OCI-LY7 (cell line): ENCODE results near the gene FANCC. TPM values are rescaled to one million over a fixed set of nuclear protein-coding genes. Genes with fewer than 3 reads are reported as not detected.

Experiments used
- BruUV-seq: library from RNA; stranded (reverse); fragments of 400-500 nt; replicated peaks from 2 replicates; lab custom pipeline; 2021; lab: Mats Ljungman, UMichigan
- CTCF ChIA-PET: fragments of 300-600 bp; sonication (Branson Sonifier 250); formaldehyde crosslinking; loops from one replicate; lab custom pipeline; 2022; ENCODE audit warnings: antibody characterized with exemption; ENCODE audit not compliant: unreplicated experiment; lab: Charles Lee
- POLR2A ChIA-PET: fragments of 300-600 bp; sonication (Branson Sonifier 250); formaldehyde crosslinking; loops from one replicate; lab custom pipeline; 2022; ENCODE audit warnings: antibody characterized with exemption; lab: Charles Lee
- DNase-seq: peaks from one replicate; pipeline ENCODE4 v3.0.0-alpha.2; 2015; ENCODE audit warnings: low spot score
- H2AFZ ChIP-seq: fragments of 200-600 bp; sonication (generic), shearing (Covaris generic); 2 replicates; pipeline ENCODE4 v1.6.1; 2014; ENCODE audit warnings: mild to moderate bottlenecking, antibody characterized with exemption, low read length, moderate library complexity
- H3K27ac ChIP-seq: fragments of 200-600 bp; sonication (generic); 2 replicates; pipeline ENCODE4 v1.5.1; 2014; ENCODE audit warnings: mixed run types, low read depth, mild to moderate bottlenecking, moderate library complexity, low read length, inconsistent platforms; ENCODE audit not compliant: poor library complexity, severe bottlenecking
- H3K36me3 ChIP-seq: fragments of 200-600 bp; sonication (generic); 2 replicates; pipeline ENCODE4 v1.6.1; 2014; ENCODE audit warnings: mild to moderate bottlenecking, antibody characterized with exemption, low read length, moderate library complexity, mixed read lengths; ENCODE audit not compliant: insufficient read depth
- H3K4me1 ChIP-seq: fragments of 200-600 bp; sonication (generic); 2 replicates; pipeline ENCODE4 v1.5.1; 2014; ENCODE audit warnings: mild to moderate bottlenecking, low read length; ENCODE audit not compliant: insufficient read depth, poor library complexity, severe bottlenecking
- H3K4me2 ChIP-seq: fragments of 200-600 bp; sonication (generic); 2 replicates; pipeline ENCODE4 v1.6.1; 2014; ENCODE audit warnings: mild to moderate bottlenecking, low read length
- H3K4me3 ChIP-seq: fragments of 200-600 bp; sonication (generic); 2 replicates; pipeline ENCODE4 v1.5.1; 2014; ENCODE audit warnings: mild to moderate bottlenecking, low read depth, low read length; ENCODE audit not compliant: poor library complexity, severe bottlenecking
- H3K79me2 ChIP-seq: fragments of 200-600 bp; sonication (generic); 2 replicates; pipeline ENCODE4 v1.6.1; 2016; ENCODE audit warnings: low read depth, mild to moderate bottlenecking, low read length, moderate library complexity, mixed read lengths; ENCODE audit not compliant: insufficient read depth
- H3K9me2 ChIP-seq: fragments of 200-600 bp; sonication (generic); 2 replicates; pipeline ENCODE4 v1.6.1; 2016; ENCODE audit warnings: mild to moderate bottlenecking, low read length, mixed read lengths; ENCODE audit not compliant: insufficient read depth
- H3K9me3 ChIP-seq: fragments of 200-600 bp; sonication (generic); 2 replicates; pipeline ENCODE4 v1.6.1; 2014; ENCODE audit warnings: mild to moderate bottlenecking, mixed run types, low read length, mixed read lengths
- H4K20me1 ChIP-seq: fragments of 200-600 bp; sonication (generic); 2 replicates; pipeline ENCODE4 v1.6.1; 2014; ENCODE audit warnings: mild to moderate bottlenecking, antibody characterized with exemption, low read length, moderate library complexity, mixed read lengths; ENCODE audit not compliant: insufficient read depth
- EZH2phosphoT487 ChIP-seq: fragments of 200-600 bp; sonication (generic); IDR thresholded peaks from 2 replicates; pipeline ENCODE4 v1.6.1; 2018; ENCODE audit warnings: low read depth, borderline replicate concordance, mild to moderate bottlenecking, mixed run types, antibody characterized with exemption, low read length, moderate library complexity, mixed read lengths
- intact Hi-C: fragments of 100-400 bp; cut with micrococcal nuclease; formaldehyde crosslinking; loops from one replicate; pipeline ENCODE4 v1.10.0; 2022; ENCODE audit not compliant: unreplicated experiment
- total RNA-seq, 2 experiments: library from RNA; depleted of rRNA in 1 of 2; stranded (reverse); fragments of >200 nt in 1 of 2; shearing (Covaris generic) in 1 of 2; gene quantifications; 2 replicates each; pipeline ENCODE4 v1.2.3, GENCODE V29; 2014 to 2022
- TF ChIP-seq, protein P1 (sequence below): fragments of 200-600 bp; sonication (generic); conservative IDR thresholded peaks from 2 replicates; pipeline ENCODE4 v1.5.1; 2014; ENCODE audit warnings: mild to moderate bottlenecking, antibody characterized with exemption, low read length, moderate library complexity, mixed read lengths

The FANCC gene
- total RNA-seq, 2 experiments from 2014 or later, result 13.9 to 28.7 TPM

DNA sequence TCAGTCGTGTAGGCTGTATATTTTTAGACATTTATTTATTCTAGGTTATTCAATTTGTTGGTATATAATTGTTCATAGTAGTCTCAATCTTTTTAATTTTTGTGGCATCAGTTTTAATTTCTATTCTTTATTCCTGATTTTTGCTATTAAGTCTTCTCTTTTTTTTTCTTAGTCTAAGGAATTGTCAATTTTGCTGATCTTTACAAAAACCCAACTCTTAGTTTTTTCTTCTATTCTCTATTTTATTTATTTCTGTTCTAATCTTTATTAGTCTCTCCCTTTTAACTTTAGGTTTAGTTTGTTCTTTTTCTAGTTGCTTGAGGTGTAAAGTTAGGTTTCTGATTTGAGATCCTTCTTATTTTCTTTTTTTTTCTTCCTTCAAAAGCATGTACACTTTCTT is 152.5 kb downstream of the FANCC start:
- Histone ChIP-seq H2AFZ (no peak overlapping the region), H3K79me2 (no peaks in the 10 kb centered on the region), H3K4me2 (no peak overlapping the region), H3K36me3 (peaks cover 14% of the 10 kb centered on the region), H3K4me3 (no peak overlapping the region), H3K9me2 (no peaks in the 10 kb centered on the region), H3K4me1 (no peaks in the 10 kb centered on the region), H3K27ac (no peak overlapping the region), H4K20me1 (no peaks in the 10 kb centered on the region), H3K9me3 (no peaks in the 10 kb centered on the region)
- ChIA-PET POLR2A (no interaction called here), CTCF (no interaction called here)
- intact Hi-C loops, result no loop called here
- no TSS peak for BruUV-seq
- DNase-seq, result no peak
- TF ChIP-seq, protein P1, sequence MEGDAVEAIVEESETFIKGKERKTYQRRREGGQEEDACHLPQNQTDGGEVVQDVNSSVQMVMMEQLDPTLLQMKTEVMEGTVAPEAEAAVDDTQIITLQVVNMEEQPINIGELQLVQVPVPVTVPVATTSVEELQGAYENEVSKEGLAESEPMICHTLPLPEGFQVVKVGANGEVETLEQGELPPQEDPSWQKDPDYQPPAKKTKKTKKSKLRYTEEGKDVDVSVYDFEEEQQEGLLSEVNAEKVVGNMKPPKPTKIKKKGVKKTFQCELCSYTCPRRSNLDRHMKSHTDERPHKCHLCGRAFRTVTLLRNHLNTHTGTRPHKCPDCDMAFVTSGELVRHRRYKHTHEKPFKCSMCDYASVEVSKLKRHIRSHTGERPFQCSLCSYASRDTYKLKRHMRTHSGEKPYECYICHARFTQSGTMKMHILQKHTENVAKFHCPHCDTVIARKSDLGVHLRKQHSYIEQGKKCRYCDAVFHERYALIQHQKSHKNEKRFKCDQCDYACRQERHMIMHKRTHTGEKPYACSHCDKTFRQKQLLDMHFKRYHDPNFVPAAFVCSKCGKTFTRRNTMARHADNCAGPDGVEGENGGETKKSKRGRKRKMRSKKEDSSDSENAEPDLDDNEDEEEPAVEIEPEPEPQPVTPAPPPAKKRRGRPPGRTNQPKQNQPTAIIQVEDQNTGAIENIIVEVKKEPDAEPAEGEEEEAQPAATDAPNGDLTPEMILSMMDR, result no peak
- no peak for TF ChIP-seq EZH2phosphoT487

DNA sequence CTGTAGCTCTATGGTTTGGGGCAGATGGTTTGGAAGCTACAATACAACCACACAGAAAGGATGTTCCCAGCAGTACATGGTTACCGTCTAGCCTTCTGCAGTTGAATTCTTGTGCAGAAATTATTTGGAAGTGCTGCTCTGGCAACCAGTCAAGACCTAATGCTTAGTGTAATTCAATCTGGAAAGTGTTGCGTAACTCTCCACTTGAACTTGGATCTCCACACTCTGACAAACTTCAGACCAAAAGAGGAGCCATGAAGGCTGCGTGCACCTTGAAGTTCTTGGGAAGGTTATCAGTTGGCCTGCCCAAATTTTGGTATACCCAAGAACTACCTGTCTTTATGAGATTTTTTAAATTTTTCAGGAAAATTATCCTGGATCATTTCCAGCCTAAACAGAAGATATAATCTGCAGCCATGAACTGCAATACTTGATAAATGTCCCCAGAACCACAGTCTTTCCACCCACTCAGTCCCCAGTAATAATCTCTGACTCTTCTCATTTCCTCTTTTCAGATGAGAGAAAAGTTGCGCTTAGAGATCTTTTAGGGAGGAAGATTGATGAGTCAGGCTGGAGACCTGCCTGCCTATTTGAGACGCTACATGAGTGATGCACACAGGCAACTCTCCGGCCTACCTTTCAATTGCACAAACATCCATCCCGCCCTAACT is 159.9 kb downstream of the FANCC start:
- Histone ChIP-seq H4K20me1 (no peaks in the 10 kb centered on the region), H2AFZ (no peak overlapping the region), H3K79me2 (no peaks in the 10 kb centered on the region; the same call in 1 of the 2 replicates), H3K4me2 (no peak overlapping the region), H3K4me1 (no peaks in the 10 kb centered on the region), H3K36me3 (no peaks in the 10 kb centered on the region), H3K4me3 (no peak overlapping the region), H3K9me2 (no peaks in the 10 kb centered on the region), H3K27ac (no peak overlapping the region), H3K9me3 (no peaks in the 10 kb centered on the region)
- BruUV-seq, result no TSS peak
- TF ChIP-seq, protein P1, result no peak
- TF ChIP-seq EZH2phosphoT487, result no peak
- intact Hi-C loops, result no loop called here
- POLR2A ChIA-PET, result no interaction called here
- DNase-seq, result no peak
- CTCF ChIA-PET, result no interaction called here

DNA sequence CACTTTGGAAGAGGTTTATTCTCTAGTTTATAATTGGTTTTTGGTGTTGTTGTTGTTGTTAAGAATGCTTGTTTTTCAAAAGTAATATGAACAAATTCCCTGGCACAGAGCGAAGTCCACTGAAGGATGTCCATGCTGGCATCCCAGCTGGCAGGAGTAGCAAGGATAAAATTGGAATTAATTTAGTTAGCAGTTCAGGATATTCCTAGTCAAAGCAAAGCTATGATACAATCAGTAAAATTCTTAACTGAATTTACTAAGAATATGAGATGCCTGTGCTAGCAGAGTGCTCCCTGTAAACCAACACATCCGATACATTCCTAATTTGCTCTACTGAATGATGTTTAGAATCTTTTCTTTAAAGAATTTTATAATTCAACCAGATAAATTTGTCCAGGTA is 161.4 kb downstream of the FANCC start:
- Histone ChIP-seq H4K20me1 (no peaks in the 10 kb centered on the region), H2AFZ (no peak overlapping the region), H3K4me2 (no peak overlapping the region), H3K27ac (no peak overlapping the region), H3K9me3 (no peaks in the 10 kb centered on the region), H3K9me2 (no peaks in the 10 kb centered on the region), H3K4me1 (no peaks in the 10 kb centered on the region), H3K36me3 (no peaks in the 10 kb centered on the region), H3K4me3 (no peak overlapping the region), H3K79me2 (no peaks in the 10 kb centered on the region; the same call in 1 of the 2 replicates)
- CTCF ChIA-PET, result interaction anchor here (0.6 kb wide), 1 partner anchor 12 kb away, joined by 3 read pairs; no protein-coding TSS in a partner anchor
- BruUV-seq, result no TSS peak
- TF ChIP-seq, protein P1, result no peak
- no peak for TF ChIP-seq EZH2phosphoT487
- DNase-seq, result no peak
- intact Hi-C loops, result no loop called here
- POLR2A ChIA-PET, result interaction anchor here (1.1 kb wide), 1 partner anchor 12 kb away, joined by 5 read pairs; no protein-coding TSS in a partner anchor
